ENCODE results near the gene TOX2.

The TOX2 gene

GRCh38 chr20:43938932-43939761, 24.5 kb downstream of the TOX2 start:
- H3K4me3 ChIP-seq (ENCODE audit: low read depth, low read length): no peak overlapping the region

GRCh38 chr20:43939762-43940121, 25.1 kb downstream of the TOX2 start:
- TF ChIP-seq CTCF (IDR thresholded peaks at IDR 0.05; ENCODE audit: borderline replicate concordance, insufficient read depth, low read depth, low read length): no peak
- no peak overlapping the region for H3K4me3 ChIP-seq (ENCODE audit: low read depth, low read length)

More at GRCh38 chr20:43938932-43939761, 24.5 kb downstream of the TOX2 start:
- no peak for TF ChIP-seq CTCF (IDR thresholded peaks at IDR 0.05; ENCODE audit: borderline replicate concordance, insufficient read depth, low read depth, low read length)

- TF ChIP-seq CTCF (IDR thresholded peaks at IDR 0.05; ENCODE audit: borderline replicate concordance, insufficient read depth, low read depth, low read length): no peak
- no peak overlapping the region for H3K4me3 ChIP-seq (ENCODE audit: low read depth, low read length)
Measured at GRCh38 chr20:43940518-43941225, 26.0 kb downstream of the TOX2 start.

GRCh38 chr20:43941476-43942200, 27.0 kb downstream of the TOX2 start:
- TF ChIP-seq CTCF (IDR thresholded peaks at IDR 0.05; ENCODE audit: borderline replicate concordance, insufficient read depth, low read depth, low read length): no peak
- no peak overlapping the region for H3K4me3 ChIP-seq (ENCODE audit: low read depth, low read length)

GRCh38 chr20:43942201-43942590, 27.5 kb downstream of the TOX2 start:
- TF ChIP-seq CTCF (IDR thresholded peaks at IDR 0.05; ENCODE audit: borderline replicate concordance, insufficient read depth, low read depth, low read length): no peak
- H3K4me3 ChIP-seq (ENCODE audit: low read depth, low read length): no peak overlapping the region

- H3K4me3 ChIP-seq (ENCODE audit: low read depth, low read length): peak overlapping the region; percentile 5
- no peak for TF ChIP-seq CTCF (IDR thresholded peaks at IDR 0.05; ENCODE audit: borderline replicate concordance, insufficient read depth, low read depth, low read length)
Measured at GRCh38 chr20:43942667-43943285, 28.1 kb downstream of the TOX2 start.

All from GM12875 (cell line).